NCI-H460 (cell line): ENCODE data around the gene MYOZ1. TPM values are rescaled to one million over a fixed set of nuclear protein-coding genes. Genes with fewer than 3 reads are reported as not detected.
"Not testable (repeated sequence)": the region's sequence is repeated elsewhere in the genome, so short reads cannot be mapped to it uniquely, and the experiment has no call there.

Source experiments
- DNase-seq: peaks from one replicate; pipeline ENCODE4 v3.0.0-alpha.2; 2016; ENCODE audit warnings: low read depth; ENCODE audit errors: extremely low read depth
- total RNA-seq: library from RNA; depleted of rRNA; stranded (reverse); fragments of >200 nt; shearing (Covaris generic); gene quantifications from 2 replicates; pipeline ENCODE4 v1.2.3, GENCODE V29; 2014

The MYOZ1 gene
- total RNA-seq, 1 experiment from 2014 or later = not detected

GRCh38 chr10:73648975-73649829 is 7.9 kb upstream of the MYOZ1 start:
- DNase-seq = no peak

- no peak for DNase-seq
Observed at GRCh38 chr10:73647875-73648651, 6.8 kb upstream of the MYOZ1 start.

GRCh38 chr10:73647211-73647874 is 6.1 kb upstream of the MYOZ1 start:
- no peak for DNase-seq

GRCh38 chr10:73646598-73647041 is 5.3 kb upstream of the MYOZ1 start:
- no peak for DNase-seq

GRCh38 chr10:73645251-73645650 is 4.0 kb upstream of the MYOZ1 start:
- no peak for DNase-seq

GRCh38 chr10:73644767-73645166 is 3.5 kb upstream of the MYOZ1 start:
- no peak for DNase-seq

GRCh38 chr10:73644015-73644743 is 2.9 kb upstream of the MYOZ1 start:
- DNase-seq = peak; percentile 71

GRCh38 chr10:73643362-73643761 is 2.1 kb upstream of the MYOZ1 start:
- DNase-seq = no peak

GRCh38 chr10:73639286-73639685 is 2.0 kb downstream of the MYOZ1 start:
- DNase-seq = no peak

- no peak for DNase-seq
Observed at GRCh38 chr10:73635781-73636180, 5.5 kb downstream of the MYOZ1 start.

- no peak for DNase-seq
Observed at GRCh38 chr10:73634421-73634820, 6.9 kb downstream of the MYOZ1 start.

GRCh38 chr10:73629165-73629564 is 12.1 kb downstream of the MYOZ1 start:
- DNase-seq = no peak

GRCh38 chr10:73628405-73628804 is 12.9 kb downstream of the MYOZ1 start:
- no peak for DNase-seq

- DNase-seq = no peak
Observed at GRCh38 chr10:73627300-73627699, 14.0 kb downstream of the MYOZ1 start.

GRCh38 chr10:73625884-73626752 is 15.2 kb downstream of the MYOZ1 start:
- DNase-seq = peak; percentile 98

GRCh38 chr10:73625004-73625883 is 16.0 kb downstream of the MYOZ1 start:
- peak; percentile 11 for DNase-seq

GRCh38 chr10:73623056-73623455 is 18.2 kb downstream of the MYOZ1 start:
- no peak for DNase-seq

- DNase-seq = not testable (repeated sequence)
Observed at GRCh38 chr10:73620974-73621373, 20.3 kb downstream of the MYOZ1 start.

GRCh38 chr10:73617143-73617542 is 24.1 kb downstream of the MYOZ1 start:
- DNase-seq = not testable (repeated sequence)
